NCI-H524 (cell line): ENCODE measurements around the gene CACNA2D3.

ENCODE experiments used
- DNase-seq, 2 experiments: peaks; one replicate each; lab custom pipeline; 2025; lab: John Stamatoyannopoulos, UW

CACNA2D3 gene

GRCh38 chr3:54681706-54682105 is 559.4 kb downstream of the CACNA2D3 start:
- no peak for DNase-seq

- no peak for DNase-seq
Observed at GRCh38 chr3:54685213-54685612, 562.9 kb downstream of the CACNA2D3 start.

- no peak for DNase-seq
Observed at GRCh38 chr3:54691289-54691771, 569.0 kb downstream of the CACNA2D3 start.

GRCh38 chr3:54696313-54696712 is 574.0 kb downstream of the CACNA2D3 start:
- DNase-seq, result no peak

- DNase-seq, result no peak
Observed at GRCh38 chr3:54698054-54698453, 575.7 kb downstream of the CACNA2D3 start.

- no peak for DNase-seq
Observed at GRCh38 chr3:54703923-54704322, 581.6 kb downstream of the CACNA2D3 start.

GRCh38 chr3:54705730-54706129 is 583.4 kb downstream of the CACNA2D3 start:
- DNase-seq, result no peak

- peak; percentile 25 to 73 for DNase-seq
Observed at GRCh38 chr3:54706738-54707137, 584.4 kb downstream of the CACNA2D3 start.

- DNase-seq, result no peak
Observed at GRCh38 chr3:54709785-54710184, 587.4 kb downstream of the CACNA2D3 start.

GRCh38 chr3:54710954-54711353 is 588.6 kb downstream of the CACNA2D3 start:
- peak in 1 of 2 experiments; percentile 62 for DNase-seq

GRCh38 chr3:54712539-54712938 is 590.2 kb downstream of the CACNA2D3 start:
- no peak for DNase-seq

GRCh38 chr3:54713031-54713430 is 590.7 kb downstream of the CACNA2D3 start:
- no peak for DNase-seq

GRCh38 chr3:54713455-54713854 is 591.1 kb downstream of the CACNA2D3 start:
- no peak for DNase-seq

GRCh38 chr3:54714035-54714434 is 591.7 kb downstream of the CACNA2D3 start:
- no peak for DNase-seq

- DNase-seq, result no peak
Observed at GRCh38 chr3:54717506-54717905, 595.2 kb downstream of the CACNA2D3 start.

- DNase-seq, result no peak
Observed at GRCh38 chr3:54719914-54720313, 597.6 kb downstream of the CACNA2D3 start.

- DNase-seq, result no peak
Observed at GRCh38 chr3:54720604-54721003, 598.3 kb downstream of the CACNA2D3 start.

GRCh38 chr3:54731732-54732445 is 609.5 kb downstream of the CACNA2D3 start:
- DNase-seq, result no peak

GRCh38 chr3:54733106-54734006 is 611.0 kb downstream of the CACNA2D3 start:
- DNase-seq, result peak; percentile 88 to 96

- no peak for DNase-seq
Observed at GRCh38 chr3:54736459-54736858, 614.1 kb downstream of the CACNA2D3 start.

- DNase-seq, result no peak
Observed at GRCh38 chr3:54743755-54744154, 621.4 kb downstream of the CACNA2D3 start.

- DNase-seq, result no peak
Observed at GRCh38 chr3:54744291-54744690, 621.9 kb downstream of the CACNA2D3 start.

GRCh38 chr3:54745843-54746242 is 623.5 kb downstream of the CACNA2D3 start:
- DNase-seq, result no peak
